Vagina (tissue), 2 donors: Measurements from ENCODE around the gene GINS1. TPM values are rescaled to one million over a fixed set of nuclear protein-coding genes. Genes with fewer than 3 reads are reported as not detected.
A peak's percentile ranks its signal among the peaks of the same experiment; 100 is the strongest.

Source experiments
- DNase-seq, 2 donors: peaks; one replicate each; pipeline ENCODE4 v3.0.0-alpha.2; 2017; ENCODE audit errors: extremely low spot score in 2 of 2
- H3K27ac ChIP-seq: fragments of 200-600 bp; sonication (generic); one replicate; pipeline ENCODE4 v1.5.1; 2019
- H3K27me3 ChIP-seq: fragments of 200-600 bp; sonication (generic); one replicate; pipeline ENCODE4 v1.5.1; 2019
- H3K36me3 ChIP-seq, 2 donors: fragments of 200-600 bp; sonication (generic); one replicate each; pipeline ENCODE4 v1.5.1; 2017 to 2019
- H3K4me1 ChIP-seq: fragments of 200-600 bp; sonication (generic); one replicate; pipeline ENCODE4 v1.5.1; 2019
- H3K4me3 ChIP-seq, 2 donors: fragments of 200-600 bp; sonication (generic); 1 replicate in 1 of 2; 2 replicates in 1 of 2; pipeline ENCODE4 v1.5.1; 2016 to 2019
- H3K9me3 ChIP-seq: fragments of 200-600 bp; sonication (generic); one replicate; pipeline ENCODE4 v1.5.1; 2019
- POLR2A ChIP-seq, 2 donors: fragments of 450-650 bp; IDR thresholded peaks; one replicate each; pipeline ENCODE4 v1.6.1; 2017; ENCODE audit warnings: antibody characterized with exemption in 2 of 2, mild to moderate bottlenecking in 2 of 2, moderate library complexity in 2 of 2
- POLR2AphosphoS5 ChIP-seq, 2 donors: sonication (generic); formaldehyde crosslinking; IDR thresholded peaks; one replicate each; pipeline ENCODE4 v1.9.0; 2017; ENCODE audit warnings: antibody characterized with exemption in 2 of 2, mild to moderate bottlenecking in 2 of 2, low read depth in 1 of 2; ENCODE audit not compliant: insufficient read depth in 1 of 2
- intact Hi-C: fragments of 100-400 bp; cut with DNase I; formaldehyde crosslinking; loops from one replicate; pipeline ENCODE4 v1.15.1; 2023
- total RNA-seq: library from RNA; depleted of rRNA; stranded (reverse); fragments of >200 nt; gene quantifications from one replicate; pipeline ENCODE4 v1.2.3, GENCODE V29; 2016
- TF ChIP-seq, protein P1 (sequence below), 3 experiments: fragments of 450-650 bp in 2 of 3; fragments of 200-600 bp in 1 of 3; sonication (generic) in 1 of 3; IDR thresholded peaks; one replicate each; pipeline ENCODE4 v1.5.1; 2017 to 2019; ENCODE audit warnings: antibody characterized with exemption in 3 of 3, mild to moderate bottlenecking in 2 of 3, moderate library complexity in 2 of 3

The GINS1 gene
- total RNA-seq: 2.0 TPM

DNA sequence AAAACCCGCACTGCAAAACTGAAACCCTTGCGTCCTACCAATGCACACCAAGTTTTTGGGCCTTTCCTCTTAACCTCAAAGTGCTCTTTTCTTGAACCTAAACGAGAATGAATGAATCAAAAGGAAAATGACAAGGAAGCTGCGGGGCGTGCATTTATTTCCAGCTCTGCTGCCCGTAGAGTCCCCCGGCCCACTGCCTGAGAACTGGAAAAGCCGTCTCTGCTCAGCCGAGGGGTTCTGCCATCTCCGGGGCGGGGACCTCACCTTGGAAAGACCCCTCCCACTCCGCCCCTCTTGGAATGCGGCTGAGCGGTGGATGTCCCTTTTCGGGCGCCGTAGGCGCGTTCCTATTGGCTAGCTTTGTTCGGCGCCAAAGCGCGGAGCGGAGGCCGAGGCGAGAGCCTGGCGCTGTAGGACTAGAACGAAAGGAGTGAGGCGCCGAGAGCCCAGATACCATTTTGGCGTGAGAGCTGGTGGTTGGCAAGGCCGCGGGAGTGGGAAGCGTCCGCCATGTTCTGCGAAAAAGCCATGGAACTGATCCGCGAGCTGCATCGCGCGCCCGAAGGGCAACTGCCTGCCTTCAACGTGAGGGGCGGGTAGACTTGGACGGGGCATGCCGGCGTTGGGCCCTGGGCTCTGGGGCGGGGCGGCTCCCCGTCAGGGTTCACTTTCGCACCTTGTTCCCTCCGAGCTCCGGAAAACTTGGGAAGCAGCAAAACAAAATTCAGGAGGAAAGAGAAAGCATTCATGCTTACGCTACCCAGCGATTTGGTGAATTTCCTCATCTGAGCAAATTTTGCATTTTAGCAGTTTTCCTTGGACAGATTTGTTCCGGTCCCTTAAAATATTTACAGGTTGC is at the start of gene GINS1:
Gene GINS1 (plus strand): TSS at position 363 of the 859 bp plus-strand sequence. CDS start 148 bp downstream, at position 511.
- no peak for DNase-seq
- Histone ChIP-seq H3K27ac (peak within 1 kb of the TSS; percentile 21), H3K36me3 (no peaks in the 10 kb centered on the region), H3K4me1 (peaks cover 12% of the 10 kb centered on the region), H3K4me3 (peak within 1 kb of the TSS; percentile 50 to 69), H3K27me3 (no peaks in the 10 kb centered on the region), H3K9me3 (peaks cover 4% of the 10 kb centered on the region)
- TF ChIP-seq POLR2A (IDR thresholded peaks at IDR 0.05) (no peak), POLR2AphosphoS5 (IDR thresholded peaks at IDR 0.05; ENCODE audit: insufficient read depth in 1 of 2, low read depth in 1 of 2) (peak; percentile 65 to 85)
- intact Hi-C loops: no loop called here

DNA sequence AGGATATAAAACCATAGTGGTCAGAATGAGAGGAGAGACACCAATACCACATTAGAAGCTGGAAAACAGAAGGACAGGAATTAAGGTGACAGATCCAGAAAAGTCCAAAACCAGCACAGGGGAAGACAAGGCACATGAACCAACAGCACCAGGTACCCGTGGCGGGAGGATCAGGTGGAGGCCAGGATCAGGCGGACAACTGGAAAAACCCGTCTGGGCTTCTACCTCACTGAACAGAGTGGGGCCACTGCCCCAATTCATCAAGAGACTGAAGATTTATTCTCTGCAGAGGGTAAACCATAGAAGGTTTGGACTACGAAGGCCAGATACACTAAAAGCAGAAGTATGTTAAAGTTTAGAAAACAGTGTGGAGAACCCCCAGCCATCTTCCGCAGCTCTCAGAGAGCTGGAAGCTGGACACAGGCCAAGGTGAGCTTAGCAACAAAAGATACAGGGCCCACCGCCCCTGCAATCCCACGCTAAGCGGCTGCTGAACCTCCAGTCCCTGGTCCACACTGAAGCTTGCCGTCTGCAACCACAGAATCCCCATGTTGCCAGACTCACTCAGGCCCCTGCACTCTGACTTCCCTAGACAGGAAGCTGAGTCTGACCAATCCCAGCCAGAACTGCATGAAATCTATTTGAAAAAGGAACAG is 46.7 kb upstream of the GINS1 start:
- Histone ChIP-seq H3K9me3 (no peaks in the 10 kb centered on the region), H3K4me3 (no peak overlapping the region), H3K27me3 (no peaks in the 10 kb centered on the region), H3K27ac (no peak overlapping the region), H3K36me3 (no peaks in the 10 kb centered on the region), H3K4me1 (peaks cover 9% of the 10 kb centered on the region)
- intact Hi-C loops: no loop called here
- DNase-seq: no peak
- TF ChIP-seq POLR2AphosphoS5 (IDR thresholded peaks at IDR 0.05; ENCODE audit: insufficient read depth in 1 of 2, low read depth in 1 of 2) (no peak), POLR2A (IDR thresholded peaks at IDR 0.05) (no peak)
- TF ChIP-seq, protein P1, sequence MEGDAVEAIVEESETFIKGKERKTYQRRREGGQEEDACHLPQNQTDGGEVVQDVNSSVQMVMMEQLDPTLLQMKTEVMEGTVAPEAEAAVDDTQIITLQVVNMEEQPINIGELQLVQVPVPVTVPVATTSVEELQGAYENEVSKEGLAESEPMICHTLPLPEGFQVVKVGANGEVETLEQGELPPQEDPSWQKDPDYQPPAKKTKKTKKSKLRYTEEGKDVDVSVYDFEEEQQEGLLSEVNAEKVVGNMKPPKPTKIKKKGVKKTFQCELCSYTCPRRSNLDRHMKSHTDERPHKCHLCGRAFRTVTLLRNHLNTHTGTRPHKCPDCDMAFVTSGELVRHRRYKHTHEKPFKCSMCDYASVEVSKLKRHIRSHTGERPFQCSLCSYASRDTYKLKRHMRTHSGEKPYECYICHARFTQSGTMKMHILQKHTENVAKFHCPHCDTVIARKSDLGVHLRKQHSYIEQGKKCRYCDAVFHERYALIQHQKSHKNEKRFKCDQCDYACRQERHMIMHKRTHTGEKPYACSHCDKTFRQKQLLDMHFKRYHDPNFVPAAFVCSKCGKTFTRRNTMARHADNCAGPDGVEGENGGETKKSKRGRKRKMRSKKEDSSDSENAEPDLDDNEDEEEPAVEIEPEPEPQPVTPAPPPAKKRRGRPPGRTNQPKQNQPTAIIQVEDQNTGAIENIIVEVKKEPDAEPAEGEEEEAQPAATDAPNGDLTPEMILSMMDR (IDR thresholded peaks at IDR 0.05): no peak

DNA sequence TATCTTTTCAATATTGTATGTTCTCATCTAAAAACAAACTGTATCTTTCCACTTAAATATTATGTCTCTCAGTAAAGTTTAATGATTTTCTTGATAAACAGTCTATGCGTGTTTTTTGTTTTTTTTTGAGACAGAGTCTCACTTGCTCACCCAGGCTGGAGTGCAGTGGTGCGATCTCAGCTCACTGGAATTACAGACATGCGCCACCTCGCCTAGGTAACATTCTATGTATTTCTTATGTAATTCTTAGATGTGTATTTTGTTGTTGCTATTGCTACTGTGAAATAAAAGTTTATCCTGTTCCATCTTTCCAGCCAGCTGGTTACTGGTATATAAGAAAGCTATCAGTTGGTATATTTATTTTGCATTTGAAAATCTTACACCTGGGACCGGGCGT is 46.2 kb upstream of the GINS1 start:
- no peaks in the 10 kb centered on the region for H3K27me3 ChIP-seq
- intact Hi-C loops: no loop called here
- TF ChIP-seq, protein P1 (IDR thresholded peaks at IDR 0.05): no peak
- TF ChIP-seq POLR2AphosphoS5 (IDR thresholded peaks at IDR 0.05; ENCODE audit: insufficient read depth in 1 of 2, low read depth in 1 of 2) (no peak), POLR2A (IDR thresholded peaks at IDR 0.05) (no peak)
- no peak overlapping the region for H3K4me3 ChIP-seq
- H3K9me3 ChIP-seq: no peaks in the 10 kb centered on the region
- no peaks in the 10 kb centered on the region for H3K36me3 ChIP-seq
- H3K4me1 ChIP-seq: peaks cover 9% of the 10 kb centered on the region
- H3K27ac ChIP-seq: no peak overlapping the region
- no peak for DNase-seq

DNA sequence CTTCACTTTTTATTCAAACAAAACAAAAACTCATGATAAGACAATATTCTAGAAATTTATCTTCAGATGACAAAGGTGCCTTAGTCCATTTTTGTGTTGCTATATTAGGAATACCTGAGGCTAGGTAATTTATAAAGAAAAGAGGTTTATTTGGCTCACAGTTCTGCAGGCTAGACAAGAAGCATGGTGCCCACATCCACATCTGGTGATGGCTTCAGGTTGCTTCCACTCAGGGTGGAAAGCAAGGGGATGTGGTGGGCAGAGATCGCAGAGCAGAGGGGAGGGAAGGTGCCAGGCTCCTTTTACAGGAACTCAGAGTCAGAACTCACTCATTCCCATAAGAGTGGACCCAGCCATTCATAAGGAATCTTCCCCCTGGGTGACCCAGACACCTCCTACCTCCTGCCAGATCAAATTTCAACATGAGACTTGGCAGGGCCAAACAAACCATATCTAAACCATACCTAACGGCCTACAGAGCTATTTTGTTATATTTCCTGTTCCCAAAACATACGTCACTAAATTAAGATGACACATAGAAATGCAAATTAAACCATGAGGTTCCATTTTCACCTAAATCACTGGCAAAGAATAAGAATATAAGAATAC is 43.2 kb upstream of the GINS1 start:
- Histone ChIP-seq H3K27ac (no peak overlapping the region), H3K27me3 (no peaks in the 10 kb centered on the region), H3K4me3 (no peak overlapping the region), H3K9me3 (no peaks in the 10 kb centered on the region), H3K4me1 (peaks cover 9% of the 10 kb centered on the region), H3K36me3 (no peaks in the 10 kb centered on the region)
- intact Hi-C loops: no loop called here
- no peak for TF ChIP-seq POLR2A (IDR thresholded peaks at IDR 0.05)
- no peak for TF ChIP-seq POLR2AphosphoS5 (IDR thresholded peaks at IDR 0.05; ENCODE audit: insufficient read depth in 1 of 2, low read depth in 1 of 2)
- TF ChIP-seq, protein P1 (IDR thresholded peaks at IDR 0.05): no peak
- DNase-seq: no peak

DNA sequence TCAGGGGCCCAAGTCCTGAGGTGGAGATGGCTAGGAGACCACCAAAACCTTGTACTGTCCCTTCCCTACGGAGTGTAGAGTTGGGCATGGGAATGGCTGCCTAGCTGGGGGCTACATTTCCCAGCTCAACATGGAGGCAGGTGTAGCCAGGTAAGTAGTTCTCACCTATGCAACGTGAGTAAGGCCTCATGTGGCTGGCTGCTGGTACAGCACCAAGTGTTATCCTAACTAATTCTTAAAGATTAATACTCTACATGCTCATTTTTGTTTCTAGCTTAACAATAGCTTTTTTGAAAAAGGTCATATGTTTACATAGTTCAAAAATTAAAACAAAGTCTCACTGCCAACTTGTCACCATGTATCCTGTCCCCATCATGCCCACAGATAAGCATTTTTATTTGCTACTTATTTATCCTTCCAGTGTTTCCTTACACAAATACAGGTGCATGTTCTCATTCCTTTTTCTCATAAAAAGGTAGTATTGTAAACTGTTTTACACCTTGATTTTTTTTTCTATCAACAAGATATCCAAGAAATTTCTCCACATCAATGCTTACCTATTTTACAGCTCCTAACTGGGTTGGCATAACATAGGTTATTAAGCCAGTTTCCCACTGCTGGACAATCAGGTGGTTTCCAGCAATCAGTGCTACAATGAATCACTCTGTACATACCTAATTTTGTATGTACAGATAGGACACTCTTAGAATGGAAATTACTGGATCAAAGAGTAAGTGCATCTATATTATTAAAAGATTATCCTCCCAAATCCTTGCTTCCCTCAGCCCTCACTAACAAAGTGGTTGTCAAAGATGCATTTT is 42.4 kb upstream of the GINS1 start:
- Histone ChIP-seq H3K4me3 (no peak overlapping the region), H3K27me3 (no peaks in the 10 kb centered on the region), H3K27ac (no peak overlapping the region), H3K9me3 (no peaks in the 10 kb centered on the region), H3K4me1 (peaks cover 9% of the 10 kb centered on the region), H3K36me3 (no peaks in the 10 kb centered on the region)
- no peak for DNase-seq
- intact Hi-C loops: no loop called here
- TF ChIP-seq, protein P1 (IDR thresholded peaks at IDR 0.05): no peak
- TF ChIP-seq POLR2A (IDR thresholded peaks at IDR 0.05) (no peak), POLR2AphosphoS5 (IDR thresholded peaks at IDR 0.05; ENCODE audit: insufficient read depth in 1 of 2, low read depth in 1 of 2) (no peak)
